Measurements from ENCODE around the gene SSBP2.
"Not testable (repeated sequence)": the region's sequence is repeated elsewhere in the genome, so short reads cannot be mapped to it uniquely, and the experiment has no call there.

Gene SSBP2

DNA sequence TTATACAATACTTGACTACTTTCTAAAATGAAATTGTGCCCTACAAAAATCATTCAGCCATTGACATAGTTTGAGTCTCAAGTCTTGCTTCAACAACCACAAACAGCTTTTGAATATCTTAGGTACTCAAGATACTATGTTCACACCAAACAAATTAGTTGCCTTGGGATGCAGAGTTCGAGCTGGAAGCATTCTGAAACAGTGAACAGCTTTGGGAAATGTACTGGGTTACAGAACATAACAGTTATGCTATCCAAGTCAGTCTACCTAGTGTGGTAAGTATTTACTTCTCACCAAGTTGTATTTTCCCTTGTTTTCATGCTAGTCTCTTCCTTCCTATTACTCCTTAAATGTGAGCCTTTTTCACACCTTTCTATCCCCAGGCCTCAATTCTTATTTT, 143.2 kb downstream of the SSBP2 start:
- no peaks in the 10 kb centered on the region for H3K27me3 ChIP-seq (ENCODE audit: control insufficient read depth, insufficient read depth, low read length)
- H3K9me3 ChIP-seq (ENCODE audit: control insufficient read depth, low read length), result peaks cover 4% of the 10 kb centered on the region
- H3K36me3 ChIP-seq (ENCODE audit: control insufficient read depth, insufficient read depth, low read length), result no peaks in the 10 kb centered on the region
- no peak overlapping the region for H3K9ac ChIP-seq (ENCODE audit: low read length)
- H3K4me1 ChIP-seq (ENCODE audit: control insufficient read depth, insufficient read depth, low read length), result no peaks in the 10 kb centered on the region
- no peak overlapping the region for H3K4me3 ChIP-seq (ENCODE audit: low read length)

DNA sequence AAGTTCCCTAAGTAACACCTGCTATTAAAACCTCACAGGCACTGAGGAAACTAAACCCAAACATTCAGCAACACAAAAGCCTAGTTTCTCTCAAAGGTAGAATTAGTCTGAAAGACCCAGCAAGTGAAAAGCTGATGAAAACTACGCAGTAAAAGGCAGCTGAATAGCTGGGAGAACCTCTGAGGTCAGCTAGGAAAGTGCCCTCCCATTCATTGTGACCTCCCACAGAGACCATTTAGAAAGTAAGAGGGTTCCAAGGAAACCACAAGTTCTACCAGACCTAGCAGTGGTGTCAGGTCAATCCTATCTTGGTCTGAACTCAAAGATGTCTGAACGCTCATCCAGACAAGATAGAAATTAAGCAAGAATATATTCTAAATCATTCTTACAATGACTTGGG, 144.7 kb downstream of the SSBP2 start:
- Histone ChIP-seq H3K9me3 (ENCODE audit: control insufficient read depth, low read length) (peaks cover 4% of the 10 kb centered on the region), H3K36me3 (ENCODE audit: control insufficient read depth, insufficient read depth, low read length) (no peaks in the 10 kb centered on the region), H3K4me3 (ENCODE audit: low read length) (no peak overlapping the region), H3K4me1 (ENCODE audit: control insufficient read depth, insufficient read depth, low read length) (no peaks in the 10 kb centered on the region), H3K9ac (ENCODE audit: low read length) (no peak overlapping the region), H3K27me3 (ENCODE audit: control insufficient read depth, insufficient read depth, low read length) (no peaks in the 10 kb centered on the region)

DNA sequence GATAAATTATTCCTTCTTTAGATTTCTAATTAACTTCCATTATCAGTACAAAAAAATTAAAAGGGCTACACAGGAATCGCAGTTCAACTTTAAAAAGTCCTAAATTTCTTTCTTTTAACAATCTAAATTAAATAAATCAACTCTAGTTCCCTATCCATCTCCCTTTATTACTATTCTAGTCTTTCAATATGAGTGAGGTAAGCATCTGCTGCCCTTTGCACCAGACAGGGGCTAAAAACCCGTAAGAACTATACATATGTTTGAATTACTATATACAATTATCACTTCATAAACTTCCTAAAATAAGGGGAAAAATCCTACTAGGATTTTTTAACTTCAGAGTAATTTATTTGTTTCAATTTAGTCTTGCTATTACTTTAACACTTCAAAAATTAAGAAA, 145.6 kb downstream of the SSBP2 start:
- Histone ChIP-seq H3K9ac (ENCODE audit: low read length) (no peak overlapping the region), H3K27me3 (ENCODE audit: control insufficient read depth, insufficient read depth, low read length) (no peaks in the 10 kb centered on the region), H3K4me3 (ENCODE audit: low read length) (no peak overlapping the region), H3K4me1 (ENCODE audit: control insufficient read depth, insufficient read depth, low read length) (no peaks in the 10 kb centered on the region), H3K36me3 (ENCODE audit: control insufficient read depth, insufficient read depth, low read length) (no peaks in the 10 kb centered on the region), H3K9me3 (ENCODE audit: control insufficient read depth, low read length) (peaks cover 4% of the 10 kb centered on the region)

DNA sequence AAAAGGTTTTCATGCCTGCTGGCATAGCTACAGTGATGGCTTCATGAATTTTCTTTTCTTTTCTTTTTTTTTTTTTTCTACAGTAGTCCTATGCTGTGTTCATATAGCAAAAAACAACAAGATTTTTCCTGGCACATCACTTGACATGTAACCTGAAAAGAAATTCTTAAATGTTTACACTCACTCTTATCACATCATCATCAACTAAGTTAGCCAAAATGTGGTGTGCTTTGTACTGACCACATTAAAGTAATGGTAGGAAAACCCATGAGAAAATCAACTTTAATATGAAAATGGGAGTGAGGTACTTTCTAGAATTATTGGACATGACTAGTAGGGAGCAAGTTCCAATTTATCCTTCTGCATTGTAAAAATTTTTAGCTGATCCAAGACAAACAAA, 146.7 kb downstream of the SSBP2 start:
- no peaks in the 10 kb centered on the region for H3K36me3 ChIP-seq (ENCODE audit: control insufficient read depth, insufficient read depth, low read length)
- H3K9ac ChIP-seq (ENCODE audit: low read length), result no peak overlapping the region
- no peaks in the 10 kb centered on the region for H3K4me1 ChIP-seq (ENCODE audit: control insufficient read depth, insufficient read depth, low read length)
- H3K27me3 ChIP-seq (ENCODE audit: control insufficient read depth, insufficient read depth, low read length), result no peaks in the 10 kb centered on the region
- no peaks in the 10 kb centered on the region for H3K9me3 ChIP-seq (ENCODE audit: control insufficient read depth, low read length)
- H3K4me3 ChIP-seq (ENCODE audit: low read length), result no peak overlapping the region

DNA sequence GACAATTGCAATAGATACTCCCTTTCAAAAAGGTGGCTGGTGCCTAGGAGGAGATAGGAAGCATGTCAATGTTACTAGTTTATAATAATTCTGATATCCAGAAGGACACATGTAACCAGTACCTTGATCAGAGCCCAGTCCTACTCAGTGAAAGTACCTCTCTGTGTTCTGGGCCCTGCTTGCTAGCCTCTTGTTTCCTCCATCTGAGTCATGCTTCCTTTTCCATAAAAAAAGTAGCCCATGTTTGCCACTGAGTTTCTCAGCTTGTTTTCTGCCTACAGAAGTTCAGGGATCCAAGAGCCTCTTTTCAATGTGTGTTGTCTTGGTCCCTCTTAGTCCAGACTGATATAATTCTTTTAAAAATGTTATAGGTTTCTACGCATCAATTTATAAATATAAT, 149.0 kb downstream of the SSBP2 start:
- no peaks in the 10 kb centered on the region for H3K9me3 ChIP-seq (ENCODE audit: control insufficient read depth, low read length)
- H3K4me1 ChIP-seq (ENCODE audit: control insufficient read depth, insufficient read depth, low read length), result no peaks in the 10 kb centered on the region
- no peak overlapping the region for H3K9ac ChIP-seq (ENCODE audit: low read length)
- H3K36me3 ChIP-seq (ENCODE audit: control insufficient read depth, insufficient read depth, low read length), result no peaks in the 10 kb centered on the region
- H3K27me3 ChIP-seq (ENCODE audit: control insufficient read depth, insufficient read depth, low read length), result no peaks in the 10 kb centered on the region
- H3K4me3 ChIP-seq (ENCODE audit: low read length), result no peak overlapping the region

DNA sequence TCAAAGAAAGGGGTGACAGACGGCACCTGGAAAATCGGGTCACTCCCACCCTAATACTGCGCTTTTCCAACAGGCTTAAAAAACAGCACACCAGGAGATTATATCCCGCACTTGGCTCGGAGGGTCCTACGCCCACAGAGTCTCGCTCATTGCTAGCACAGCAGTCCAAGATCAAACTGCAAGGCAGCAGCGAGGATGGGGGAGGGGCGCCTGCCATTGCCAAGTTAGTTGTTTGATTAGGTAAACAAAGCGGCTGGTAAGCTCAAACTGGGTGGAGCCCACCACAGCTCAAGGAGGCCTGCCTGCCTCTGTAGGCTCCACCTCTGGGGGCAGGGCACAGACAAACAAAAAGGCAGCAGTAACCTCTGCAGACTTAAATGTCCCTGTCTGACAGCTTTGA, 158.8 kb downstream of the SSBP2 start:
- H3K4me1 ChIP-seq (ENCODE audit: control insufficient read depth, insufficient read depth, low read length); H3K36me3 ChIP-seq (ENCODE audit: control insufficient read depth, insufficient read depth, low read length); H3K9me3 ChIP-seq (ENCODE audit: control insufficient read depth, low read length); H3K27me3 ChIP-seq (ENCODE audit: control insufficient read depth, insufficient read depth, low read length); H3K4me3 ChIP-seq (ENCODE audit: low read length); H3K9ac ChIP-seq (ENCODE audit: low read length): not testable (repeated sequence)

DNA sequence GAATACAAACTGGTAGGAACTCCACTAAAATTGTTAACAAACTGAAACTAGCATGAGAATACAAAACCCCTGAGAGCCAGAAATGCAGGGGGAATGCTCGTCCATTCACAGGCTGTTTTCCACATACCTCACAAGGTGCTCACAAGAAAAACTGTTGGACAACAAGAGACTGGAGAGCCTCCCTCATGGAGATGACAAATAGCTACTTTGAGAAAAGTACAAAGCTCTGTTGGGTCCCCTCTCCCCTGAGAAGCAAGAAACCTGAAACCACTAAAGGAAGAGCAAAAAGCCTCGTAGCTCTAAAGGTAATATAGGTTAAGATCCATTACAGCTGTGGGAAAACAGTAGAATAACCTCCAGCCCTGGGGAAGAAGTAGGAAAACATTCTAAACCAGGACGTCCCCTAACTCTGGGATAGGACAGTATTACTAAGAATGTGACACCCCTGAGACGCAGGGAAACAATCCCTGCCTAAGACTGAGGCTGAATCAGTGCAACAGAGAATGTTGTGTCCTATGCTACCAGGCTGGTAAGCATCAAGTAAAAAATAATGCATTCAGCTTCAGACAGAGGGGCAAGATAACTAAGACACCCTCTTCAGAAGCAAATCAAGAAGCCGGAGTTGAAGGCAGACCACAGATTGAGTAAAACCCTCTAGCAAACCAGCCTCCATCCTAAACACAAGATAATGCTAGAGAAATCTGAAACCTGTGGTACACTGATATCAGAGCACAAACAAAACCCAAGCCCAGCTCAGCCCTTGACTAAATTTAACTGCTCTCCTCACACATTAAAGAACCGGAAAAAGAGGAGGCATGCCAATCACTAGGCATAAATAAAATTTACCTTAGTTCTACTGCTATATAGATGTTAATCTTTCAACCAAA, 160.2 kb downstream of the SSBP2 start:
- no peaks in the 10 kb centered on the region for H3K36me3 ChIP-seq (ENCODE audit: control insufficient read depth, insufficient read depth, low read length)
- H3K4me1 ChIP-seq (ENCODE audit: control insufficient read depth, insufficient read depth, low read length), result peaks cover 10% of the 10 kb centered on the region
- H3K9ac ChIP-seq (ENCODE audit: low read length), result no peak overlapping the region
- no peaks in the 10 kb centered on the region for H3K9me3 ChIP-seq (ENCODE audit: control insufficient read depth, low read length)
- H3K4me3 ChIP-seq (ENCODE audit: low read length), result no peak overlapping the region
- H3K27me3 ChIP-seq (ENCODE audit: control insufficient read depth, insufficient read depth, low read length), result no peaks in the 10 kb centered on the region

DNA sequence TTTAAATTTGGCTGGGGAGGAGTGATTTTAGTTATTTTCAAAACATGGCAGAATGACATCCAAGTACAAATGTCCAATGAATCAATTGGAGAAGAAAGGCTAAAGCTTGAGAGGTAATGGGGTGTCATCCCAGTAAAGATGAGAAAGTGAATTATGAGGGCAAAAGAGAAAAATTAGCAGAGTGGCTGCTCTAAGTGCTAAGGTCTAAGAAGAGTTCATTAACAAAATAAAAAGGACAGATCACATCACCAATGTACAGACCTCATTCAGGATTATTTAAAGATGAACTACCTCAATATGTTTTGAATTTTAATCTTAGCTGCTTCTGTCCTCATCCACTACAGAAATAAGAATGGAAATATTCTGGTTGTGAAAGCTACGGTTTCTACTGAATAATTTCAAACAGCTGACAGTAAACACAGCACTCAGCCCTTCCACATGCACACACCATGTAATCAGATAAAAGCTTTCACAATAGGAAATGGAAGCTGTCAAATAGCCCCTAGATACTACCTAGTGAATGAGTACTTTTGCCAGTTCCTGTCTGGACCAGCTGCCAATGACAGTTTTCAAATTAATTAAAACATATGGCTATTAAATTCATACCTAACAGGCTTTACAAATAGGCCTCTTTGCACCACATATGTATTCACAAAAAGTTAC, 171.5 kb downstream of the SSBP2 start:
- Histone ChIP-seq H3K9me3 (ENCODE audit: control insufficient read depth, low read length) (no peaks in the 10 kb centered on the region), H3K27me3 (ENCODE audit: control insufficient read depth, insufficient read depth, low read length) (no peaks in the 10 kb centered on the region), H3K9ac (ENCODE audit: low read length) (no peak overlapping the region), H3K36me3 (ENCODE audit: control insufficient read depth, insufficient read depth, low read length) (no peaks in the 10 kb centered on the region), H3K4me1 (ENCODE audit: control insufficient read depth, insufficient read depth, low read length) (no peaks in the 10 kb centered on the region), H3K4me3 (ENCODE audit: low read length) (no peak overlapping the region)

DNA sequence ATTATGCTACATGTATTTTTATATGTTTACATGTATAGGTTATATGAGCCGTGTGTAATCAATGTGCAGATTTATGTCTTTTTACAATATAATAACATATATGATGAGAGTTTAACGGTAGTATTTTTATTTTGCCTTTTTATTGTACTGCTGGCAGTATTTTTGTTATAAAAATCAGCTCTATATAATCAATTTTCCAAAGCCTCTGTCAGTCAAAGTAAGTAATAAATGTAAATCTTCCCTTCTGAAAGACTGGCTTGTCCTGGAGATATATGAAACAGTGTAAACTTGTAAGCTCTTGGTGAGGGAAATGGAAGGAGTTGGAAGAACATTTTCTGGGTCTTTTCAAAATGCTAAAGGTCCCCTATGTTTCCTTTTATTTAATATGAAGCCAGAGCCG, 173.8 kb downstream of the SSBP2 start:
- Histone ChIP-seq H3K9ac (ENCODE audit: low read length) (no peak overlapping the region), H3K4me1 (ENCODE audit: control insufficient read depth, insufficient read depth, low read length) (no peaks in the 10 kb centered on the region), H3K27me3 (ENCODE audit: control insufficient read depth, insufficient read depth, low read length) (no peaks in the 10 kb centered on the region), H3K36me3 (ENCODE audit: control insufficient read depth, insufficient read depth, low read length) (no peaks in the 10 kb centered on the region), H3K4me3 (ENCODE audit: low read length) (no peak overlapping the region), H3K9me3 (ENCODE audit: control insufficient read depth, low read length) (no peaks in the 10 kb centered on the region)

DNA sequence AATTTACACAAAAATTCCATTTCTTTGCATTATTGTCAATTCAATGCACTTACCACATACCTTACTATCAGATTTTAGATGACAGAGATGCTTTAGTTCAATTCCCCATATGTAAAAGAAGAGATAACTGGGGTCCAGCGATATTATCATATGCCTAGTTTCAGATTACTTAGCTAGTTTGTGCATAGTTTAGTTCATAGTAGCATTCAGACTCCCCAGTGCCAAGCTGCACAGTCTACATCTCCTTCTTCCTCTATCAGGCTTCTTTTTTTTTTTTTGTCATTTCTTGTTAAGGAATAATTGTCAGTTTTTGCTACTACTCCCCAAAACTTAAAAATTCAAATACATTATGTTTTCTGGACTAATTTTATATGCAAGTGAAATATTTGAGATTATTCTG, 175.0 kb downstream of the SSBP2 start:
- Histone ChIP-seq H3K9ac (ENCODE audit: low read length) (no peak overlapping the region), H3K4me1 (ENCODE audit: control insufficient read depth, insufficient read depth, low read length) (no peaks in the 10 kb centered on the region), H3K4me3 (ENCODE audit: low read length) (no peak overlapping the region), H3K36me3 (ENCODE audit: control insufficient read depth, insufficient read depth, low read length) (no peaks in the 10 kb centered on the region), H3K9me3 (ENCODE audit: control insufficient read depth, low read length) (no peaks in the 10 kb centered on the region), H3K27me3 (ENCODE audit: control insufficient read depth, insufficient read depth, low read length) (no peaks in the 10 kb centered on the region)

DNA sequence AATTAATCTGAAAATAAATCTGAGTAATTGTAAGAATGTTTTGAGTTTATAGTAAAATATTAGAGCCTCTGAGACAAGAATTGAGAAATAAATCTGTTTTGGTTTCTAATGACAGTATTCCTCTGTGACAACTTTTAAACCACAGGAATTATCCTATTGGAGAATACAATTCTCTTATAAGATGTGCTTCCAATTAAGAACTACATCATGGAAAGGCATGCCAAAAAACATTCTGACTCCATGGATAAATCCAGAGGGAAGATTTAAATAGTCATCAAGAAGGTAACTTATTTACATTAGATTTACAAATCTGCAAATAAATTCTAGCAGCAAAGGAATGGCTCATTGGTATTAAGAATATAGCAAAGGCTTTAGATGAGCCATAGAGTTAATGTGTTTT, 178.7 kb downstream of the SSBP2 start:
- Histone ChIP-seq H3K9me3 (ENCODE audit: control insufficient read depth, low read length) (no peaks in the 10 kb centered on the region), H3K36me3 (ENCODE audit: control insufficient read depth, insufficient read depth, low read length) (no peaks in the 10 kb centered on the region), H3K4me1 (ENCODE audit: control insufficient read depth, insufficient read depth, low read length) (no peaks in the 10 kb centered on the region), H3K9ac (ENCODE audit: low read length) (no peak overlapping the region), H3K27me3 (ENCODE audit: control insufficient read depth, insufficient read depth, low read length) (no peaks in the 10 kb centered on the region), H3K4me3 (ENCODE audit: low read length) (no peak overlapping the region)

DNA sequence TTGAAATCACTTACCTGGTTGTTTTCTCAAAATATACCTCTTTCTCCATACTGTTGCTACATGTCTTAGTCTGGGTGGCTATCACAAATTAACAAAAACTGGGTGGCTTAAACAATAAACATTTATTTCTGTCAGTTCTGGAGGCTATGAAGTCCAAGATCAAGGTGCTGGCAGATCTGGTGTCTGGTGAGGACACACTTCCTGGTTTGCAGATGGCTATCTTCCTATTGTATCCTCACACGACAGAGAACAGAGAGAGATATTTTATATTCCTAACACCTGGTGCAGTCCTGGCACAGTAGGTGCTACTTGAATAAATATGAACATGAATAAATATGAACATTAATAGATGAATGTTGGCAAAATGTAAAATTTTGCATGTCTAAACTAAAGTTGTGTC, 192.7 kb downstream of the SSBP2 start:
- H3K4me1 ChIP-seq (ENCODE audit: control insufficient read depth, insufficient read depth, low read length), result peaks cover 6% of the 10 kb centered on the region
- H3K27me3 ChIP-seq (ENCODE audit: control insufficient read depth, insufficient read depth, low read length), result no peaks in the 10 kb centered on the region
- no peak overlapping the region for H3K9ac ChIP-seq (ENCODE audit: low read length)
- H3K36me3 ChIP-seq (ENCODE audit: control insufficient read depth, insufficient read depth, low read length), result no peaks in the 10 kb centered on the region
- no peaks in the 10 kb centered on the region for H3K9me3 ChIP-seq (ENCODE audit: control insufficient read depth, low read length)
- no peak overlapping the region for H3K4me3 ChIP-seq (ENCODE audit: low read length)

All from mucosa of stomach (tissue), 1 donor.